IPS-NIHi7 (cell line): Measurements from ENCODE around the gene EML6.

Experiments used
- DNase-seq: peaks from one replicate; pipeline ENCODE4 v3.0.0; 2012; ENCODE audit warnings: mixed read lengths; ENCODE audit errors: extremely low spot score

The EML6 gene

GRCh38 chr2:54945391-54946219, 222.1 kb downstream of the EML6 start:
- DNase-seq = no peak

- no peak for DNase-seq
Observed at GRCh38 chr2:54946220-54946805, 222.9 kb downstream of the EML6 start.

DNA sequence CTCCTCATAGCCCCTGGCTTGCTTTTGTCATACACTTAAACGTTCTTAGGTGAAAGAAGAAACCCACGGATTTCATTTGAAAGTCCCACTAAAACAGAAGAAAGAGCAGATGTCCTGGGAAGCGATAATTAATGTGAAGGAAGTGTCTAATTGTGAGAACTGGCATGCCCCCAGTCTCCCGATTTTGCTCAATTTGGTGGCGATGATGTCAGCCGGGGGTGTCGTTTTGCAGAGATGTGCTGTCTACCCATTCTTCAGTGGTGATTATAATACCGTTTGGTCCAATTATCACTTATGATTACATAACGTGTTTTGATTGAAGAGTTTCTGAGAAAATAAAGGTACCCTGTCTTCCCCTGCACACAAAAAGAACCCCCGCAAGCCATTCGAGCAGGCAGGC, 223.7 kb downstream of the EML6 start:
- no peak for DNase-seq

DNA sequence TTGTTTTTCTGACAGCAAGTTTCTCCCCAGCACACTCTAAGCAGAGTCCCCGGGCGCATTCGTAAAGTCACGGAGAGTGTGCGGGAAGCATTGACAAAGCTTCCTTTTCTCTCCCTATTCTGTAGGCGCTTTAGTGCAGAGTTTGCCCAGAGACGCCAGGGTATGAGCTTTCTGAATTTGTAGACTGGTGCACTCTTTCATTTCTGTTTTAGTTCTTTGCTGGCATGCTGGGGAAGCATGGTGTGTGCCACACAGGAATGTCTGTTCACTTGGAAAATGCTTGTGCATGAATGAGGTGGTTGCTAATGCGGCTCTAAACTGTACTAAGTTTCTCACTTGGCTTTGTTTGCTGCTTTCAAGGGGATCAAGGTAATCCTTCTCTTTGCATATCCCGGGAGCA, 224.2 kb downstream of the EML6 start:
- DNase-seq = no peak

DNA sequence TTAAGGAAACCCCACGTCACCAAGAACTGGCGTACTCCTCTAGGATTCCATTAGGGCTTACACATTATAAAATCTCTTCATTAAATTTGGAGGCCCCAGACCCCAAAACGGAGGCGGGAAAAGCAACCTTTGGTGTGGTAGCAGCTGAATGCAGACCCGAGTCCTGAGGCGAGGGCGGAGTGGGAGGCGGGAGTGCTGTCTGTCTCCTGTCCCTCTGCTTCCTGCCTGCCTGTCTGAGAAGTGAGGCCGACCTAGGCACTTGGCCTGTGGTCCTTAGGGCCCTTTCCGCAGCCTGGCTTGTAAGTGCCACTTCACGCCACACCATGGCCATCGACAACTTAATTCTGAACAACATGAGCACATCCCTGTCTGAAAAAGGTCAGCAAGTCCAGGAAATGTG, 224.7 kb downstream of the EML6 start:
- no peak for DNase-seq

- DNase-seq = no peak
Observed at GRCh38 chr2:54949431-54949830, 226.0 kb downstream of the EML6 start.

- no peak for DNase-seq
Observed at GRCh38 chr2:54950811-54951210, 227.3 kb downstream of the EML6 start.

- no peak for DNase-seq
Observed at GRCh38 chr2:54952425-54952824, 229.0 kb downstream of the EML6 start.

- DNase-seq = no peak
Observed at GRCh38 chr2:54952978-54953456, 229.6 kb downstream of the EML6 start.

GRCh38 chr2:54954158-54954557, 230.7 kb downstream of the EML6 start:
- DNase-seq = no peak

DNA sequence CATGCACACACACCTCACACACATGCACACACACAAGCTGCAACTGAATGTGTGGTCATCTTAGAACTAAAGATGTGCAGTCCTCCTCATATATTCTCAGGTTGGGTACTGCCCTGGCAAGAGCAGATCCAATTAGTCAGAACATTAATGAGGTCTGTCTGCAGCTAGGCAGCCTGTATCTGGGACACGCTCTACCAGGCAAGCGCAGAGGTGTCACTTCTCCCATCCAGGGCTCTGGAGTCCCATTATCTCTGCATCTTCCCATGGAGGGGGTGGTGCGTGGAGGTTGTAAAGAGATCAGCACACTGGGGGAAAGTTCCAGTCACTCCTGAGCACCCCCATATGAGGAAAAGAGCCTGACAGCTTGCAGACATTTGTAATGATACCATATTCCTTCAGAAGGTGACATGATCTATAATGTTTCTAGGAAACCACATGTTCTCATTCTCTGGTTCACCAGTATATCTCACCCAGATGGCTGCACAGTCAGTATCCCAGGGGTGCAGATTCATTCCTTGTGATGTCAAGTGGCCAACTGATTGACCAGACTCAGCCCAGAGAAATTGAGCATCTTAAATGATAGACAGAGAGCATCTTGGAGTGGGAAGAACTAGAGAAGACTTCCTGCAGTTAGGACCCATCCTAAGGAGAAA, 231.4 kb downstream of the EML6 start:
- no peak for DNase-seq

GRCh38 chr2:54955358-54956110, 232.1 kb downstream of the EML6 start:
- no peak for DNase-seq

DNA sequence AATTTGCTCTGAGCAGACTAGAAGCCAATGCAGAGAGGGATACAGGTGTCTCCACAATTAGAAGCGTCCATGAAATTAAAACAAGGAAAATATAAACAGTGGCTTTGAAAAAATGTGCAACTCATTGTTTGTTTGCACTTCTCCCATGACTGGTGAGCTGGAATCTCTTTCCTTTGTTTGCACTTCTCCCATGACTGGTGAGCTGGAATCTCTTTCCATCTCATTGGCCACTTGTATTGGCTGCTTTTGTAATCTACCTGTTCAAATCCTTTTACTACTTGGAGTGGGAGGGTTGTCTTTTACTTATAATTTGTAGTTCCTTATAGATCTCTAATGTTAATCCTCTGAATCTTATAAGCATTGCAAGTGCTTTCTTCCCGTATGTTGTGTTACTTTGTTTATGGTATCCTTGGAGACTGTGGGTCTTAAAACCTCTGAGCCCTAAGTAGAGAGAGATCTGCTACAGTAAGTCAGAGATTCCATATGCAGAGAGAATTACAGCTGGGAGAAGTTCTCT, 232.7 kb downstream of the EML6 start:
- no peak for DNase-seq

- peak; percentile 46 for DNase-seq
Observed at GRCh38 chr2:54957321-54957999, 234.0 kb downstream of the EML6 start.

- no peak for DNase-seq
Observed at GRCh38 chr2:54958717-54959371, 235.4 kb downstream of the EML6 start.

DNA sequence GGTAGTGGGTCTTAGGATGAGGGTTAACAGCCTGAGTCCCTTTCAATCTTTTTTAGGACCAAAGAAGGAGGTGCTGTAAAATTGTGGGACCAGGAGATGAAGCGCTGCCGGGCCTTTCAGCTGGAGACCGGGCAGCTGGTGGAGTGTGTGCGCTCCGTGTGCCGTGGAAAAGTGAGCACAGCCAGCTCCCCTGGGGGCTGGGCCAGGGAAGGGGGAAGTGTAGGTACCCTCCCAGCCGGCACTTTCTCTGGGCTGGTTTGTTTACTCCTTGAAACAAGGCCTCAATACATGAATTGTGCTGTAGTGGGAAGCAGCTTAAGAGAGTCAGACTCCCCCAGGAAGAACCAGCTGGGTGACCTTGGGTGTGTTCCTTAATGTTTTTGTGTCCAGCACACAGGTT, 236.7 kb downstream of the EML6 start:
- no peak for DNase-seq

- no peak for DNase-seq
Observed at GRCh38 chr2:54962511-54962910, 239.0 kb downstream of the EML6 start.

GRCh38 chr2:54962935-54963440, 239.5 kb downstream of the EML6 start:
- no peak for DNase-seq

DNA sequence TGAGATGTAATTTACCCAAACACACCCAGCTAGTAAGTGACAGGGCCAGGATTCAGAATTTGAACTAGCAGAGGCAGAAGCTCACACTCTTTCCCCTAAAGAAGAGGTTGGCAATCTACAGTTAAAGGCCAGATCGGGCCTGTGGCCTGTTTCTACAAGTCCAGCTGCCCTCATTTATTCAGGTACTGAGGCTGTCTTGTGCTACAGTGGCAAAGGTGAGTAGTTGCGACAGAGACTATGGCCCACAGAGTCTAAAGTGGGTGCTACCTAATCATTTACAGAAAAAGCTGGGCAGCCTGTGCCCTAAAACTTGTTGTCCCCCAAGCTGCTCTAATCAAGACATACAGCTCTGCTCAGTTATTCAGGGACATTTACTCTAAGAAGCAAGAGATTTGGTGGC, 240.0 kb downstream of the EML6 start:
- no peak for DNase-seq

- no peak for DNase-seq
Observed at GRCh38 chr2:54964271-54964670, 240.8 kb downstream of the EML6 start.

- no peak for DNase-seq
Observed at GRCh38 chr2:54964816-54965215, 241.4 kb downstream of the EML6 start.
